HG03354 (cell line): ENCODE data around the gene DNM1.
"Not testable (repeated sequence)": the region's sequence is repeated elsewhere in the genome, so short reads cannot be mapped to it uniquely, and the experiment has no call there.

ENCODE experiments used
- ATAC-seq: cut with Tn5 transposase; IDR thresholded peaks from one replicate; pipeline ENCODE4 v1.9.1; 2021; ENCODE audit warnings: mild to moderate bottlenecking; ENCODE audit not compliant: unreplicated experiment, poor library complexity, severe bottlenecking

Gene DNM1

DNA sequence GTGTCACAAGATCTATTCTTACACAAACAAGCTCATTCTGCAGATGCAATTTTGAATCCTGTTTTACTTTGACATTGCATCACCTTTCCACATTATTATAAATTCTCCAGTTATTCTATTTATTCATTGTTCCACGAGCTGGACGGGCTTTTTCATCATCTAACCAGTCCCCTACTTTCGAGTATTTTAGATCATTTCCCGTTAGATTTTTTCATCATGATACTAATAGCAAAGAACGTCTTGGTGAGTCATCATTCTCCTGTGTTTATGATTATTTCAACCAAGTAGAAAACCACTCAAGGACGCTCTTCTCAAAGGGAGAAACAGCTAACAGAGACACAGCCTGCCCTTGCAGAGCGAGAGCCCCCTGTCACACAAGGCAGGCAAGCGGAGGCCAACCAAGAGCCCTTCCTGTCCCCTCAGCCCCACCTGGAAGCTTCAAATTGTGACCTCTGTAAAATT is 28.0 kb upstream of the DNM1 start:
- ATAC-seq, result no peak

DNA sequence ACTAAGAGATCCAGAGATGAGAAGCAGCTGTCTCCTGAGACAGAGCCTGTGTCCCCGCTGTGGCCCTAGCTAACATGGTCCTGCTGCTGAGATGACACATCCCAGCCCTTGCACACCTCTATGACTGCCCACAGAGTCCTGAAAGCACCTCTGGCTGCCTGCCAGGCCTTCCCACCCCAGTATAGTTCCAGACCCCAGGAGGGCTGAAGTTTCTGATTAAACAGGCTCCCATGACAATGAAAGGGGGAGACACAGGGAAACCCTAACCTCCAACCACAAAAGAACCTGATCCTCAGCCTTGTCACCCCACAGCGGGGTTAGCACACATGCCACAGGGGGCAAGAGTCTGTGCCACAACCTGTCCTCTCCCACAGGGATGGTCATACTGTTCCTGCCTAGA is 27.5 kb upstream of the DNM1 start:
- ATAC-seq, result no peak

DNA sequence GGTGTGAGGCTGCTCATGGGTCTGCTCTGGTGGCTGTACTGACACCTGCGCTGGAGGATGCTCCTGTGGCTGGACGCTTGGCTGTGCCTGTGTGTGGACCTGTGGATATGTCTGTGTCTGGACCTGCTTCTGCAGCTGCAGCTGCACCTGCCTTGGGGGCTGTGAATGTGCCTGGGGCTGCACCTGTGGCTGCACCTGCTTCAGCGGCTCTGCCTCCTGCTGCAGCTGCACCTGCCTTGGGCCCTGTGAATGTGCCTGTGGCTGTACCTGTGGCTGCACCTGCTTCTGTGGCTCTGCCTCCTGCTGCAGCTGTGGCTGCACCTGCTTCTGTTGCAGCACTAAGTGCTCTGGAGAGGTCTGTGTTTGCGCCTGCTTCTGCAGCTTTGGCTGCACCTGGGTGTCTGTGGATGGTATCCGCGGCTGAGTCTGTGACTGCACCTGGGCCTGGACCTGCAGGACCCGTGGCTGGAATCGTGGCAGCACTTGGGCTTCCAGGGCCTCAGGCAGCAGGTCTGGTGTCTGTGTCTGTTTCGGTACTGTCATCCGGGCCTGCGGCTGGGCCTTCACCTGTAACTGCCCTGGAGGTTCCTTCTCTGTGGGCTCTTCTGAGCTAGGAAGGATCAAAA is 24.3 kb upstream of the DNM1 start:
- no peak for ATAC-seq

DNA sequence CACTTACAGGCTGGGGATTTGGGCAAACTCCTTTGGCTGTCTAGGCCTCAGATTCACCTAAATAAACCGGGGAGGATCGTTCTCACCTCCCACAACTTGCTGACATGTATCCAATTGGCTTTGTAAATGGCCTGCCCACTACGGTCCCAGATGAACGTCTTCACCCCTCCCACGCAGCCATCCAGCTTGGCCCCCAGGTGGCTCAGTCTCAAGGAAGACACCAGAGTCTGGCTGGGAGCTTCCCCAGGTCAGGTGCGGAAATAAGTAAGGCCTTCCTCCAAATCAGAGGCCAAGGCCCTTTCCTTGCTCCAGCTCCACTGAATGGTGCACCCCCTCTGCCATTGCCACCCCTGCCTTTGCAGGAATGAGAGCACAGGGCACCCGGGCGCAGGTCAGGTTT is 23.2 kb upstream of the DNM1 start:
- no peak for ATAC-seq

DNA sequence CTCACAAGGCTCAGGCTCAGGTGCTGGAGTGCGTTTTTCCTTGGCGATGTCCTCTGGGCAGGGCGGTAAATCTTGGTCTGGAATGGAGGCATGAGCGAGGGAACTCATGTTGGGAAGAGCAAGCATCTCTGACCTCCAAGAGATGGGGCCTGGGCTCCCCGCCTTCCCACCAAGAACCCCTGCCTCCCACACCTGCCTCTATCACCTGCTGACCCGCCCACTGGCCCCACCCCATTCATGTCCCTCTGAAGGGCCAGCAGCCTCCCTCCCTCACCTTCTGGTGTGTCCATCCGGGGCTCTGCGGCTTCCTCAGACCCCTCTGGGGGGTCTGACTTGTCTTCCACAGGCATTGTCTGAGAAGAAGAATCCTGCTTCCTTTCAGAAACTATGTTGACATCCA is 22.7 kb upstream of the DNM1 start:
- no peak for ATAC-seq

DNA sequence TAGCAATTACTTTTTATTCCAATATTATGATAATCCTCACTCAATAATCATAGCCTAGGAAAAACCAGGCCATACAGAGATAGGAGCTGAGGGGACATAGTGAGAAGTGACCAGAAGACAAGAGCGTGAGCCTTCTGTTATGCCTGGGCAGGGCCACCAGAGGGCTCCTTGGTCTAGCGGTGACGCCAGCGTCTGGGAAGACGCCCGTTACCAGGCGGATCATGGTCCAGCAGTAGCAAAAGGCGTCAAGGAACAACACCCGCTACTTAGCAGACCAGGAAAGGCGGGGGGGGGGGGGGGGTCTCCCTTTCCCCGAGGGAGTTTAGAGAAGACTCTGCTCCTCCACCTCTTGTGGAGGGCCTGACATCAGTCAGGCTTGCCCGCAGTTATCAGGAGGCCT is 21.7 kb upstream of the DNM1 start:
- ATAC-seq, result not testable (repeated sequence)

DNA sequence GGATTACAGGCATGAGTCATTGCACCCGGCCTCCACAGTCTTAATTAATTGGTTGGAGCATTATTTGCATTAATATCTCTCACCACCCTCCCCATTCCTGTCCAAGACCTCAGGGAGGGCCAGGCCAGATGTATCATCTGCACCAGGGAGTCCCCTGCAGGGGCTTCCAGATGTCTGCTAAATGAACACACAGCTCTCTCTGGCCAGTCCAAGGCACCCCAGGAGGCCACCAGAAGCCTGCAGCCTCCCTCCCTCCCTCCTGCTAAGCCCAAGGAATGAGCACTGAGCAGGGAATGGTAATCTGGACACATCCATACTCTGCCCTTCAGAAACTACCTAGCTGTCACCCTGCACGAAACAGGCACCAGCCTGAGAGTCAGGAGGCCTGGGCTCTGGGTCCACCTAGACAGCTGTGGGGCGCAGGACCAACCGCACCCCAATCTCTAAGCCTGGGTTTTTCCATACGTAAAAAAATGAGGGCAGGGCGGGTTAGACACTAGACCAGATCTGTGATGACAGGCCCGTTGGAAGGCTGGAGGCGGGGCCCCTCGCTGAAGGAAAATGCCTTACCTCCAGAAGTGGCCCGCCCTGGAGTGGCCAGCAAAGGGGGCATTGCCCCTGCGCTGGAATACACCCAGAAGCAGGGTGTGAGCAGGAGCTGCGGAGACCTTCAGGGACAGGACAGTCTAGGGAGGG is 20.1 kb upstream of the DNM1 start:
- no peak for ATAC-seq

DNA sequence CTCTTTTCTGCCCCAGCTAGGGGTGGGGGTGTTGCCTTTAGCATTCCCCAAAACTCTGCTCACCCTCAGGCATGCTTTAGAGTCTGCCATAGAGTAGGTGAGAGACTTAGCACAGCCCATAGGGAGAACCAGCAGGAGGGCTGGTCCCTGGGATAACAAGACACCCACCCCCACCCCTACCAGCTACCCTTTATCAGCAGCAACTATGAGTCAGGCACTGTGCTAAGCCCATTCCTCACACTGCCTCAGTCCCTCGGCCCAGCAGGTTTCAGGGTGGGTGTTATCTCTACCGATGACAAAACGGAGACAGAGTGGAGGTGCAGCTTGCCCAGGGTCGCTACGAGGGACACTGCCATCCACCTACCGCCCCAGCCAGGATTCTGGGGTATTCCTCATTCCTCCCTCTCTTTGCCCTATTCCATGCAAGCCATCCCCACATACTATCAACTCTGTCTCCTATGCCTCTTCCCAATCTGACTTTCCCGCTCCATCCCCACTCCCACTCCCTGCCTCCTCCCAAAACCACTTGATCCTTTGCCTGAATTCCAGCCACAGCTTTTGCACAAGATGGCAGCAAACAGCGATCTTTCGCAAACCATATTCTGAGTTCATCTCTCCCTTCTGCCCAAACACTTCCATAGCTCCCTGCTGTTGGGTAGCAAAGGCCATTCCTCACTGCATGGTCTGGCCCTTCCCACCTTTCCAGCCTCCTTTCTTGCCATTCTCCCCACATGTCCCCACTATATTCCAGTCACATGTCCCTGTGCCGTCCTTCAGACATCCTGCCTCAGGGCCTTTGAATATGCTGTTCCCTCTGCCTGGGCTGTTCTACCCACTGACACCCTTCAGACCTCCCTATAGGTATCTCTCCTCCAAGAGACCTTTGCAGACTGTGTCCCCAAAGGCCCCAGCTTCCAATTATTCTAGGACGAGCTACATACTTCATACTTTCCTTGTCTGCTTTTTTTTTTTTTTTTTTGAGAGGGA is 16.9 kb upstream of the DNM1 start:
- no peak for ATAC-seq

DNA sequence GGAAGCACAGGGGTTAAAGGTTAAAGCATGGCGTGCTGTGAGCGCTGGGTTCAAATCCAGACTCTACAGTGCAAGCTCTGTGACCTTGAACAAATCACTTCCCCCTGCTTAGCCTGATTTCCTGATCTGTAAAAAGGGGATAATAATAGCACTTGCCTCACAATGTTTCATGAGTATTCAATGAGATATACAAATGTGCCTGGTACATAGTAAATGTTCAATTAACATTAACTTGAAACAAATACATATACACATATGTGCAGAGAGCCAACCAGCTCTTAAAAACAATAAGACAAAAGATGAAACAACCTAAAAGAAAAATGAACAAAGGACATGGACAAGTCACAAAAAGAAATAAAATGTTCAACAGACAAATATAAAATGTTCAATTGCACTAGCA is 15.8 kb upstream of the DNM1 start:
- no peak for ATAC-seq

DNA sequence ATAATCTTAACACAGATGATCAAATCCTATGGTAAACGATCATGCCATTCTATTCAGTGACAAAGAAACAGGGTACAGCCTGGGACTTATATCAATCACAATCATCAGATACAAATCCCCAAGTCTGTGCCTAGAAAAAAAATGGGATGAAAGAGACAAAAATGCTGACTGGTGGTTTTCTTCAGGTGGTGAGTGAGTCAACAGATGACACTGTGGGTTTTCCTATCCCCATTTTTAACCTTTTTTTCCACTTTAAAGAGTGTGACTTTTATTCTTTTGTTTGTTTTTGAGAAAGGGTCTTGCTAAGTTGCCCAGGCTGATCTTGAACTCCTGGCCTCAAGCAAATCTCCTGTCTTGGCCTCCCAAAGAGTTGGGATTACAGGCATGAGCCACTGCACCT is 15.0 kb upstream of the DNM1 start:
- ATAC-seq, result no peak

DNA sequence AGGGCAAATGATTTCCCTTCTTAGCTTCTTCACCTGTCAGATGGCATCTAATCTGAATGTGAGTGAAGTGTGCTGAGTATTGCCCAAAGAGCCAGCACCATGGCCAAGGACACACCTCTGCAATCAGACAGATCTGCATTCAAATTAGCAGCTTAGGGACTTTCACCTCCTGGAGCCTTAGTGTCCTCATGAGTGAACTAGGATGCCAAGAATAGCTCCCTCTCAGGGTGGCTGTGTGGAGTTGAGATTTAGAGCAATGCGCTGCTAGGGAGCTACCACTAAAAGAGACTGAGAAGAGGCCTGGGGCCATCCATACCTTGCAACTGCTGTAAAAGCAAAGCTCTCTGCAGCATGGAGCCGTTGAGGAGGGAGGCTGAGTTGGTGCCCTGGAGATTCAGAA is 13.2 kb upstream of the DNM1 start:
- no peak for ATAC-seq

DNA sequence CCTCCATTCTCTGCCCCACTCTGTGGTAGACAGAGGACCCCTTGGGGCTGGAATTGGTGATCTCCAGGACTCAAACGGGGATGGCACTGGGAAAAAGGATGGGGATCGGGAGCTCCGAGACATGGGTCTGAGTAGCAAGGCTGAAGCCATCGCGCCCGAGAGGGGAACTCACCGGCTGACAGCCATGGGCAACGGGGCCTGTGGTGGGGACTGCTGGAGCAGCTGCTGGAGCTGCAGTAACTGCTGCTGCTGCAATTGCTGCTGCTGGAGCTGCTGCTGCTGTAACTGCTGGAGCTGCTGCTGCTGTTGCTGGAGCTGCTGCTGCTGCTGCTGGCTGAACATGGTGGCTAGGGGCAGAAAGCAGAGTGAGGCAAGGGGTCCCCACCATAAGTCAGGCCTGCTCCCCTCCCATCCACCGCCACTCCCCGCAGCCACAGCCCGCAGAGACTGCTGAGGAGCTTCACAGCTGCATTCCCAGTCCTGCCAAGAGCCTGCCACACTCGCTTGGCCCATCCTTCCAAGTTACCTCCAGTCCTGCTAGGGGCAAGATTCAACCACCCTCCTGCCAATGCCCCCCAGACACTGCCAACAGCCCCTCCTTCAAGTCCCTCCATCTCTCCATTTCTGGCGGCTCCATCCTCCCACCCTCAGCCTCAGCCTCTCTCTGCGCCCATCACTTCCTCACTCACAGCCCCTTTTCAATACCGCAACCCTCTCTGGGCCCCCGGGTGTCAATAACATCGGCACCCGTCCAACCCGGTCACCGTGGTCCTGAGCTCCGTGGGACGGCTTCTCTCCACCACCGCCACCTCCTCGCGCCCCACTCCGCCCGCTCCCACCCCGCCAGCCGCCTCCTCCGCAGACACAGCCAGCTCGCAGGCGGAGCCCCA is 12.4 kb upstream of the DNM1 start:
- peak; percentile 7 for ATAC-seq

DNA sequence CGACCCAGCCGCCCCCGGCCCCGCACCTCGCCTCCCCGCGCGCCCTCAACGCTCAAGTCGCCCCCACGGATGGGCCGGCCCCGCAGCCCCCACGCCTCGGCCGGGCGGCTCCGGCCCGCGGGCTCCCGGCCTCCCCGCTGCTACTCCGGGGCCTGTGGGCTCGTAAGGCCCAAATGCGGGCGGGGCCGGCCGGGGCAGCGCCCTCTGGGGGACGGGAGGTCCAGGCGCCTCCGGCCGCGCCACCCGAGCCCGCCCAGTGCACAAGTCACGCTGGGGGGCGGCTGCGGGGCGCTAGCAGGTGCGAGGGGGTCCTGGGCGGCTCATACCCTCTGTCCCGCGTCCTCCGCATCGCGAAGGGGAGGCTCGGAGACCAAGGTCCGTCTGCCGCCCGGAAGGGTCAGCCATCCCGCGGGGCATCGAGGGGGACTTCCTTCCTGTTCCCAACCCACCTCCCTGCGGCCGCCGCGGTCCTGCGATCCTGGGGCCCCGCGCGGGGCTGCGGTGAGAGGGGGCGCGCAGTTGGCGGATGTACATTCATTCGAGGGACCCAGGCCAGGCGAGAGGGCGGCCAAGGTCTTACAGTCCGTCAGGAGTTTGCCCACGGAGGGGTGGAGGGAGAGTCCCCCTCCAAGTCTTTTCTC is 11.7 kb upstream of the DNM1 start, which contains the start of gene CIZ1:
CIZ1 (minus strand) TSS at position 167 of the 641 bp plus-strand sequence. CDS start 715 bp downstream, outside the sequence.
- peak; percentile 73 for ATAC-seq

DNA sequence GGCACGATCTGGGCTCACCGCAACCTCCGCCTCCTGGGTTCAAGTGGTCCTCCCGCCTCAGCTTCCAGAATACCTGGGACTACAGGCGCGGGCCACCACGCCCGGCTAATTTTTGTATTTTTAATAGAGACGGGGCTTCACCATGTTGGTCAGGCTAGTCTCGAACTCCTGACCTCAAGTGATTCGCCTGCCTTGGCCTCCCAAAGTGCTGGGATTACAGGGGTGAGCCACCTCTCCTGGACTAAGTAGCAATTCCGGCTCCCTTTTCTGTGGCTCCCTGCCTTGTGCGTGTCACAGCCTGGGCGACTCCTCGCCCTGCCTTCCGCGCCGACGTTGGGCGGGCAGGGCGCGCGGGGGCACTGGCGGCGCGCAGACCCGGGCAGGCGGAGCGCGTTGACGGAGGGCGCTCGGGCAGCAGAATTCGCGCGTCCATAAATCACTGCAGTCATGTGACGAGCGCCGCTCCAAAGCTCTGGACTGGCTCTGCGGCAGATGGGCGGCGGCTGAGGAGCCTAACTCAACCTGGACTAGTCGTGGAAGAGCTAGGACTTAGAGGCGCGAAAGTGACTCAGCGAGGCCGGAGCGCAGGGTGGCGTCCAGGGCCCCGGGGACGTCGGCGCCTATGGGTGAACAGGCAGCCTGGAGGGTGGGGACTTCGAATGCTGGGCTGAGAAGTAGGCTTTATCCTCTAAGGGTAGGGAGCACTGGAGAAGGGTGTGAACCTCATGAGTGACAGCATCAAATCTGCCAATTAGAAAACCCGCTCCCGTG is 10.4 kb upstream of the DNM1 start:
- peak; percentile 62 for ATAC-seq

DNA sequence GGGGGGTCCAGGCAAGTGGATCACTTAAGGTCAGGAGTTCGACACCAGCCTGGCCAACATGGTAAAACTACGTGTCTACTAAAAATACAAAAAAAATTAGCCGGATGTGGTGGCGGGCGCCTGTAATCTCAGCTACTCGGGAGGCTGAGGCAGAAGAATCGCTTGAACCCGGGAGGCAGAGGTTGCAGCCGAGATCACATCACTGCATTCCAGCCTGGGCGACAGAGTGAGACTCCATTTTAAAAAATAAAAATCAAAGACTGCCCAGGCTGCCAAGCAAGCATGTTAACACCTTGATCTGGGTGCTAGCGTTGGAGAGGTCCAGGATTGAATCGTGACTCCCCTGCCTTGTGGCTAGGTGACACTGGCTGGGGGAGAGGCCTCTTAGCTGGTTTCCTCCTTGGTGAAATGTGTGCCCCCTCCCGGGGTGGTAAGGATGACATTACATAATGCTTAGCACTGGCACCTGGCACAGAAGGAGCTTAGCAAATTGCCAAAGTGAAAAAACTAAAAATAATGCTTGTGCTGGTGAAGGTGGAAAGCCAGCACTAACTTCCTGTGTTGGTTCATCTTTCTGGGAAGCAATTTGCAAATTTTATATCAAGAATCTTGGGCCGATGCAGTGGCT is 9.6 kb upstream of the DNM1 start:
- no peak for ATAC-seq

DNA sequence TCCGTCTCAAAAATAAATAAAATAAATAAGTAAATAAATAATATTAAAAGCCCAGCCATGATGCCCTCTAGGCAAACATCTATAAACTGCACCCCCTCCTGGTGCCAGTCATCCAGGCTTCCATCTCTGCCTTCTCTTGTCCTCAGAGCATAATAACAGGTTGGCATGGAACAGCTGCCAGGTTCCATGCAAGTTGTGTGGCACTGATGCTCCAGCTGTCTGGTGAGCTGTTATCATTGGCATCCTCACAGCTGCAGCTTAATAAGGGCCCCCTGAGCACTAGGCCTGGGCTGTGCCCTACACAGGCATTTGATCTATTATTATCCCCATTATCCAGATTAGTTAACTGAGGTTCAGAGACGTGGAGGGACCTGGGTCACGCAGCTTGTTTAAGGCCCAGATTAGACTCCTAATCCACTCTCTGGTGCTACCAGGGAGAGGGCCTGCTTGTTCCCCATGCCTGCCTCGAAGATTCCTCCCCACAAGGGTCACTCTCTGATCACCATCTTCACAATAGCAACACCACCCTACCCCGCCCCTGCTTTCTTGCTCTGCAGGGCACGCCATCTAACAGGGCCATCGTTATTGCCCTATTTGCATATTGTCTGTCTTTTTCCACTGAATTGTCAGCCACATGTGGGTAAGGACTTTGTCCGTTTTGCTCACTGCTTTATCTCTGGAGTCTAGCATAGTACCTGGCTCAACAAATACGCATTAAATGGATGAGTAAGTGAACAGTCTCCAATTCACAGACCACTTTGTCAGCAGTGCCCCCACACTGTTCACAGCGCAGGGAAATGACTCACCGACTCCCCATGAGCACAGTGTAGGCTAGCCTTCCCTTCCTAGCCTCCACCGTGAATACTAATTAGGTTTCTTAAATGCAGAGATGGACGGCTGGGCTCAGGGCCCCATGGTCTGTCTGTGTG is 1.5 kb upstream of the DNM1 start:
- no peak for ATAC-seq

DNA sequence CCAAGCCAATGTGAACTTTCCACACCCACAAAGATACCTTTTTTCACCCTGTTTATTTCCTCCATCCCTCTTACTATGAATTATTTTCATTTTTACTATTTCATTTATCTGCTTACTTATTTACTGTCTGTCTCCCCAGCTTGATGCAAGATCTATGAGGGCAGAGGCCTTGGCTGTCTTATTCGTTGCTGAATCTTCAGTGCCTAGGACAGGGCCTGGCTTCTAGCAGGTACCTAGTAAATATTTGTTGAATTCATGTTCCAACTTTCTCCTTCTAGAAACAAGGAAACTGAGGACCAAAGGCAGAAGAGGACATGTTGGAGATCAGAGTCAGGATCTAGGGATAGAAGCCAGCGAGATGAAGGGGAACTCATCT is 543 bp upstream of the DNM1 start:
- no peak for ATAC-seq
